Fibroblast of skin of right biceps (primary cell): Measurements from ENCODE around the gene B3GALT6.
"Not testable (repeated sequence)": the region's sequence is repeated elsewhere in the genome, so short reads cannot be mapped to it uniquely, and the experiment has no call there.

ENCODE experiments used
- DNase-seq: peaks from one replicate; pipeline ENCODE4 v3.0.0-alpha.2; 2013

B3GALT6 gene

GRCh38 chr1:1245817-1246576, 14.0 kb downstream of the B3GALT6 start:
- no peak for DNase-seq

GRCh38 chr1:1246577-1247340, 14.7 kb downstream of the B3GALT6 start, which contains the start of gene C1QTNF12:
Gene C1QTNF12 (minus strand): TSS chr1:1246722. CDS start chr1:1246690, 32 bp downstream.
- DNase-seq: no peak

GRCh38 chr1:1247341-1247913, 15.4 kb downstream of the B3GALT6 start:
- no peak for DNase-seq

- not testable (repeated sequence) for DNase-seq
Observed at GRCh38 chr1:1248009-1248913, 16.2 kb downstream of the B3GALT6 start.

GRCh38 chr1:1250786-1251284, 18.8 kb downstream of the B3GALT6 start:
- no peak for DNase-seq

- no peak for DNase-seq
Observed at GRCh38 chr1:1253314-1253713, 21.3 kb downstream of the B3GALT6 start.

- no peak for DNase-seq
Observed at GRCh38 chr1:1253972-1254666, 22.1 kb downstream of the B3GALT6 start.

- no peak for DNase-seq
Observed at GRCh38 chr1:1254667-1254998, 22.6 kb downstream of the B3GALT6 start.

- DNase-seq: no peak
Observed at GRCh38 chr1:1255078-1255477, 23.0 kb downstream of the B3GALT6 start.

GRCh38 chr1:1255611-1256010, 23.6 kb downstream of the B3GALT6 start:
- DNase-seq: no peak

GRCh38 chr1:1256956-1257871, 25.2 kb downstream of the B3GALT6 start:
- no peak for DNase-seq

- no peak for DNase-seq
Observed at GRCh38 chr1:1259119-1259488, 27.1 kb downstream of the B3GALT6 start.

- DNase-seq: no peak
Observed at GRCh38 chr1:1259540-1259939, 27.5 kb downstream of the B3GALT6 start.

- DNase-seq: no peak
Observed at GRCh38 chr1:1259951-1260600, 28.0 kb downstream of the B3GALT6 start.

- no peak for DNase-seq
Observed at GRCh38 chr1:1260843-1261560, 29.0 kb downstream of the B3GALT6 start.

GRCh38 chr1:1262071-1262470, 30.0 kb downstream of the B3GALT6 start:
- DNase-seq: no peak

GRCh38 chr1:1262758-1263157, 30.7 kb downstream of the B3GALT6 start:
- DNase-seq: no peak

GRCh38 chr1:1264026-1264425, 32.0 kb downstream of the B3GALT6 start:
- no peak for DNase-seq

- DNase-seq: peak; percentile 100
Observed at GRCh38 chr1:1264868-1265272, 32.8 kb downstream of the B3GALT6 start.
